NAMALWA (cell line): Measurements from ENCODE around the gene FHIT.

Source experiments
- DNase-seq: peaks from one replicate; pipeline ENCODE4 v3.0.0-alpha.2; 2015; ENCODE audit warnings: low spot score

FHIT gene

GRCh38 chr3:60839246-60839645, 412.0 kb downstream of the FHIT start:
- DNase-seq = no peak

- no peak for DNase-seq
These were observed 415.5 kb downstream of the FHIT start for GRCh38 chr3:60835796-60836195.

- no peak for DNase-seq
These were observed 422.2 kb downstream of the FHIT start for GRCh38 chr3:60829058-60829457.

- no peak for DNase-seq
These were observed 423.6 kb downstream of the FHIT start for GRCh38 chr3:60827666-60828065.

- DNase-seq = no peak
These were observed 424.7 kb downstream of the FHIT start for GRCh38 chr3:60826511-60826910.

- no peak for DNase-seq
These were observed 438.8 kb downstream of the FHIT start for GRCh38 chr3:60812502-60812901.

GRCh38 chr3:60810881-60811280, 440.4 kb downstream of the FHIT start:
- no peak for DNase-seq

- DNase-seq = no peak
These were observed 441.2 kb downstream of the FHIT start for GRCh38 chr3:60809857-60810610.

GRCh38 chr3:60803216-60804173, 447.8 kb downstream of the FHIT start:
- DNase-seq = no peak

- DNase-seq = no peak
These were observed 449.9 kb downstream of the FHIT start for GRCh38 chr3:60801307-60801706.

GRCh38 chr3:60798456-60798855, 452.8 kb downstream of the FHIT start:
- DNase-seq = no peak

GRCh38 chr3:60792249-60792852, 458.9 kb downstream of the FHIT start:
- DNase-seq = no peak

GRCh38 chr3:60788185-60788584, 463.1 kb downstream of the FHIT start:
- DNase-seq = no peak

GRCh38 chr3:60781935-60782334, 469.3 kb downstream of the FHIT start:
- DNase-seq = no peak

GRCh38 chr3:60779637-60780036, 471.6 kb downstream of the FHIT start:
- DNase-seq = no peak

- DNase-seq = no peak
These were observed 475.3 kb downstream of the FHIT start for GRCh38 chr3:60775985-60776384.

- DNase-seq = no peak
These were observed 476.6 kb downstream of the FHIT start for GRCh38 chr3:60774617-60775016.

GRCh38 chr3:60772584-60772983, 478.7 kb downstream of the FHIT start:
- DNase-seq = no peak

- DNase-seq = no peak
These were observed 479.5 kb downstream of the FHIT start for GRCh38 chr3:60771766-60772165.

- DNase-seq = no peak
These were observed 480.7 kb downstream of the FHIT start for GRCh38 chr3:60770532-60770931.

- DNase-seq = no peak
These were observed 483.7 kb downstream of the FHIT start for GRCh38 chr3:60767536-60767935.

- DNase-seq = no peak
These were observed 485.5 kb downstream of the FHIT start for GRCh38 chr3:60765776-60766175.

- DNase-seq = no peak
These were observed 486.4 kb downstream of the FHIT start for GRCh38 chr3:60764870-60765269.
